ENCODE results near the gene HOXD3. TPM values are rescaled to one million over a fixed set of nuclear protein-coding genes. Genes with fewer than 3 reads are reported as not detected.

The HOXD3 gene
- total RNA-seq, 1 experiment from 2014 or later, result not detected

GRCh38 chr2:176138526-176138922 lies 18.6 kb upstream of the HOXD3 start:
- Mint-ChIP-seq H3K36me3 (no peaks in the 10 kb centered on the region), H3K4me3 (no peak overlapping the region), H3K9me3 (no peaks in the 10 kb centered on the region), H3K4me1 (peaks cover 17% of the 10 kb centered on the region), H3K27me3 (ENCODE audit: low read depth) (peaks cover 98% of the 10 kb centered on the region), H3K27ac (no peak overlapping the region)
- ATAC-seq (no peak), DNase-seq (ENCODE audit: low spot score) (no peak)
- ChIA-PET POLR2A (no interaction called here), CTCF (interaction anchor here (2.8 to 3.4 kb wide), 6 partner anchors 12 to 516 kb away, joined by 14 to 73 read pairs (median 26); no protein-coding TSS in a partner anchor)
- TF ChIP-seq MLX (CRISPR knock-in tag; IDR thresholded peaks at IDR 0.05), result no peak
- no peak for TF ChIP-seq FOXP1 (CRISPR knock-in tag; IDR thresholded peaks at IDR 0.05; ENCODE audit: borderline replicate concordance)
- no peak for TF ChIP-seq GTF2I (CRISPR knock-in tag; conservative IDR thresholded peaks at IDR 0.05)
- TF ChIP-seq E2F1 (CRISPR knock-in tag; IDR thresholded peaks at IDR 0.05), result no peak
- no peak for TF ChIP-seq TP53 (CRISPR knock-in tag; IDR thresholded peaks at IDR 0.05)
- TF ChIP-seq E2F4 (CRISPR knock-in tag; IDR thresholded peaks at IDR 0.05; ENCODE audit: borderline replicate concordance, low read depth), result no peak
- no peak for TF ChIP-seq NFE2L1 (CRISPR knock-in tag; IDR thresholded peaks at IDR 0.05)
- TF ChIP-seq E2F5 (CRISPR knock-in tag; IDR thresholded peaks at IDR 0.05), result no peak
- no peak for TF ChIP-seq ATF6 (CRISPR knock-in tag; IDR thresholded peaks at IDR 0.05)
- no peak for TF ChIP-seq SMAD4 (CRISPR knock-in tag; IDR thresholded peaks at IDR 0.05)
- TF ChIP-seq RELA (CRISPR knock-in tag; IDR thresholded peaks at IDR 0.05; ENCODE audit: borderline replicate concordance), result no peak
- no peak for TF ChIP-seq USF2 (CRISPR knock-in tag; IDR thresholded peaks at IDR 0.05)

GRCh38 chr2:176138923-176139660 lies 18.0 kb upstream of the HOXD3 start:
- Mint-ChIP-seq H3K27ac (no peak overlapping the region), H3K36me3 (no peaks in the 10 kb centered on the region), H3K4me1 (peaks cover 15% of the 10 kb centered on the region), H3K4me3 (no peak overlapping the region), H3K9me3 (no peaks in the 10 kb centered on the region), H3K27me3 (ENCODE audit: low read depth) (peaks cover 98% of the 10 kb centered on the region)
- no peak for ATAC-seq
- ChIA-PET CTCF (interaction anchor here (1.7 to 3.4 kb wide), 9 partner anchors 8 to 515 kb away, joined by 3 to 73 read pairs (median 24); no protein-coding TSS in a partner anchor), POLR2A (no interaction called here)
- DNase-seq (ENCODE audit: low spot score), result no peak
- no peak for TF ChIP-seq NR3C1 (CRISPR knock-in tag; conservative IDR thresholded peaks at IDR 0.05; ENCODE audit: low read depth)
- TF ChIP-seq ZNF425 (CRISPR knock-in tag; conservative IDR thresholded peaks at IDR 0.05), result no peak
- TF ChIP-seq FOXK1 (CRISPR knock-in tag; IDR thresholded peaks at IDR 0.05), result no peak
- TF ChIP-seq ATF6 (CRISPR knock-in tag; IDR thresholded peaks at IDR 0.05), result no peak
- no peak for TF ChIP-seq USF2 (CRISPR knock-in tag; IDR thresholded peaks at IDR 0.05)
- no peak for TF ChIP-seq SOX15 (CRISPR knock-in tag; IDR thresholded peaks at IDR 0.05)
- no peak for TF ChIP-seq MYBL2 (CRISPR knock-in tag; IDR thresholded peaks at IDR 0.05)
- TF ChIP-seq ZNF416 (CRISPR knock-in tag; IDR thresholded peaks at IDR 0.05), result no peak
- no peak for TF ChIP-seq TP53 (CRISPR knock-in tag; IDR thresholded peaks at IDR 0.05)
- TF ChIP-seq ATF2 (CRISPR knock-in tag; IDR thresholded peaks at IDR 0.05; ENCODE audit: borderline replicate concordance, low read depth), result no peak

All from WTC11 (cell line).